Measurements from ENCODE around the gene SULT1A2. TPM values are rescaled to one million over a fixed set of nuclear protein-coding genes. Genes with fewer than 3 reads are reported as not detected.

The SULT1A2 gene
- total RNA-seq, 1 donor from 2014 or later, result 13.0 TPM

DNA sequence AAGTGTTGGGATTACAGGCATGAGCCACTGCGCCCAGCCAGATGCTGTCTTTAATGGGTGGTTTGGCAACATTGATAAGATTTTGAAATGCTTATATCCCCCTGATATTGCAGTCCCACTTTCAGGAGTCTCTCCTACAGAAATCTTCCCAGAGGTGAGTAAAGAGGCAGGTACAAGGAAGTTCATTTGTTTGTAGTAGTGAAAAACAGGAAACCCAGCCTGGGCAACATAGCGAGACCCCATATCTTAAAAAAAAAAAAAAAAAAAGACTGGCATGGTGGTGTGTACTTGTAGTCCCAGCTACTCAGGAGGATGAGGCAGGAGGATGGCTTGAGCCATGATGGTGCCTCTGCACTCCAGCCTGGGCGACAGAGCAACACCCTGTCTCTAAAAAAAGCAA, 51.9 kb downstream of the SULT1A2 start:
- no peak for DNase-seq

DNA sequence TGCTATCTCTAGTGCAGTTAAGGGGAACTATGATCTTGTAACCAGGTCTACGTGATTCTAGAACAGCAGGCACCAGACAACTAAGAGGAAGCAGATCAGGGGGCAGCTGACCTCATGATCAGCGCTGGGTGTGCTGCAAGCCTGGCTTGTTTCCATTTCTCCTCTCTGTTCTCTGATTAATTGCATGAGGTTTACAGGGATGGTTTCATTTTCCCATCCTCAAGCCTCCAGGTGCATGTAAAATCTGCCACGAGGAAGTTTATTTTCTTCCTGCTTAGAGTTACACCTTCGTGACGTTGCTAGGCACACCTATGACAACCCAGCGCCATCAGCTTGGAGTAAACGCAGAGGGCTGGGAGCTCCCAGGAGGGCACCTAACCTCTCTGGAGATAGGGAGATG, 53.8 kb downstream of the SULT1A2 start:
- H3K27me3 ChIP-seq, result no peaks in the 10 kb centered on the region
- H3K36me3 ChIP-seq, result no peaks in the 10 kb centered on the region
- peak; percentile 67 for ATAC-seq
- H3K4me1 ChIP-seq, result peaks cover 5% of the 10 kb centered on the region
- intact Hi-C loops (cut with DNase I), result loop anchor here (10.0 kb wide), 1 partner anchor 48 kb away; the partner anchor contains the start of genes APOBR and CLN3
- H3K9me3 ChIP-seq, result no peaks in the 10 kb centered on the region
- peak; percentile 77 for DNase-seq
- H3K27ac ChIP-seq, result peak overlapping the region; percentile 71
- TF ChIP-seq, protein P1, sequence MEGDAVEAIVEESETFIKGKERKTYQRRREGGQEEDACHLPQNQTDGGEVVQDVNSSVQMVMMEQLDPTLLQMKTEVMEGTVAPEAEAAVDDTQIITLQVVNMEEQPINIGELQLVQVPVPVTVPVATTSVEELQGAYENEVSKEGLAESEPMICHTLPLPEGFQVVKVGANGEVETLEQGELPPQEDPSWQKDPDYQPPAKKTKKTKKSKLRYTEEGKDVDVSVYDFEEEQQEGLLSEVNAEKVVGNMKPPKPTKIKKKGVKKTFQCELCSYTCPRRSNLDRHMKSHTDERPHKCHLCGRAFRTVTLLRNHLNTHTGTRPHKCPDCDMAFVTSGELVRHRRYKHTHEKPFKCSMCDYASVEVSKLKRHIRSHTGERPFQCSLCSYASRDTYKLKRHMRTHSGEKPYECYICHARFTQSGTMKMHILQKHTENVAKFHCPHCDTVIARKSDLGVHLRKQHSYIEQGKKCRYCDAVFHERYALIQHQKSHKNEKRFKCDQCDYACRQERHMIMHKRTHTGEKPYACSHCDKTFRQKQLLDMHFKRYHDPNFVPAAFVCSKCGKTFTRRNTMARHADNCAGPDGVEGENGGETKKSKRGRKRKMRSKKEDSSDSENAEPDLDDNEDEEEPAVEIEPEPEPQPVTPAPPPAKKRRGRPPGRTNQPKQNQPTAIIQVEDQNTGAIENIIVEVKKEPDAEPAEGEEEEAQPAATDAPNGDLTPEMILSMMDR (IDR thresholded peaks at IDR 0.05), result no peak
- no peak overlapping the region for H3K4me3 ChIP-seq

More for the DNA sequence above, 51.9 kb downstream of the SULT1A2 start:
- no peaks in the 10 kb centered on the region for H3K4me1 ChIP-seq
- TF ChIP-seq, protein P1 (IDR thresholded peaks at IDR 0.05), result no peak
- no peak for ATAC-seq
- intact Hi-C loops (cut with DNase I), result loop anchor here (10.0 kb wide), 1 partner anchor 50 kb away; the partner anchor contains the start of genes APOBR and CLN3
- no peak overlapping the region for H3K4me3 ChIP-seq
- H3K36me3 ChIP-seq, result no peaks in the 10 kb centered on the region
- no peaks in the 10 kb centered on the region for H3K27me3 ChIP-seq
- no peaks in the 10 kb centered on the region for H3K9me3 ChIP-seq
- no peak overlapping the region for H3K27ac ChIP-seq

DNA sequence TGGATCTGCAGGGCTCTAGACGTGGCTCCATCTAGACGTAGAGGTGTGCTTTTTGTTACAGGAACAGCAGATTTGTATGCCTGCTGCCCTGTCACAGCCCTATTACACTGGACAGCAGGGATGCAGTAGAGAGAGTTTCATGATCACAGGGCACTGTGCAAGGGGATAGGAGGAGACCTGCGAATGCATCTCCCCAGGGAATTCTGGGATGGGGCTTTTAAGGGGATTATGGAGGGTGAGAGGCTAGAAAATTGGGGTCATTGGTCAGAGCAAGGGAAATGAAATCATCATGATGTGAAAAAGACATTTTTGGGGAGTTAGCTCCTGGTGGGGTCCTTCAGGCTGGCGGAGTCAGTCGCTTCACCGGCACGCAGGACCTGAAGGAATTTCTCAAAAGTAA, 54.2 kb downstream of the SULT1A2 start:
- peak overlapping the region; percentile 71 for H3K27ac ChIP-seq

More for the DNA sequence above, 54.2 kb downstream of the SULT1A2 start:
- Histone ChIP-seq H3K36me3 (no peaks in the 10 kb centered on the region), H3K9me3 (no peaks in the 10 kb centered on the region), H3K4me3 (no peak overlapping the region), H3K4me1 (peaks cover 10% of the 10 kb centered on the region), H3K27me3 (no peaks in the 10 kb centered on the region)
- TF ChIP-seq, protein P1 (IDR thresholded peaks at IDR 0.05), result no peak
- no peak for DNase-seq
- ATAC-seq, result no peak
- intact Hi-C loops (cut with DNase I), result loop anchor here (10.0 kb wide), 1 partner anchor 48 kb away; the partner anchor contains the start of genes APOBR and CLN3

Other genes starting within 250 kb of the SULT1A2 start
- 3.2 TPM for gene NPIPB6, start 233.5 kb downstream of the SULT1A2 start, total RNA-seq
- gene EIF3CL, start 193.2 kb downstream of the SULT1A2 start, total RNA-seq, result 25.2 TPM
- gene NPIPB7, start 124.7 kb downstream of the SULT1A2 start, total RNA-seq, result not detected
- 73.7 TPM for gene CLN3, start 105.0 kb downstream of the SULT1A2 start, total RNA-seq
- gene APOBR, start 102.4 kb downstream of the SULT1A2 start, total RNA-seq, result 17.7 TPM
- gene IL27, start 90.2 kb downstream of the SULT1A2 start, total RNA-seq, result not detected
- 291 TPM for gene NUPR1, start 58.1 kb downstream of the SULT1A2 start, total RNA-seq
- gene SGF29, start 43.1 kb downstream of the SULT1A2 start, total RNA-seq, result 33.5 TPM
- gene SULT1A1, start 13.0 kb upstream of the SULT1A2 start, total RNA-seq, result 55.4 TPM
- gene NPIPB8, start 41.0 kb upstream of the SULT1A2 start, total RNA-seq, result 2.8 TPM
- gene EIF3C, start 114.4 kb upstream of the SULT1A2 start, total RNA-seq, result 507 TPM
- gene NPIPB9, start 154.7 kb upstream of the SULT1A2 start, total RNA-seq, result 3.5 TPM
- 118 TPM for gene ATXN2L, start 225.9 kb upstream of the SULT1A2 start, total RNA-seq
- 134 TPM for gene TUFM, start 249.3 kb upstream of the SULT1A2 start, total RNA-seq